OCI-LY3 (cell line): ENCODE results near the gene GLB1L.

Source experiments
- EZH2phosphoT487 ChIP-seq: fragments of 200-600 bp; shearing (Covaris generic); IDR thresholded peaks from 2 replicates; pipeline ENCODE4 v1.6.1; 2018; ENCODE audit warnings: antibody characterized with exemption, mixed run types, low read depth
- TF ChIP-seq, protein P1 (sequence below): fragments of 200-600, 300-600 bp; sonication (generic); IDR thresholded peaks from 2 replicates; pipeline ENCODE4 v1.5.1; 2014; ENCODE audit warnings: antibody characterized with exemption, low read length, low read depth

DNA sequence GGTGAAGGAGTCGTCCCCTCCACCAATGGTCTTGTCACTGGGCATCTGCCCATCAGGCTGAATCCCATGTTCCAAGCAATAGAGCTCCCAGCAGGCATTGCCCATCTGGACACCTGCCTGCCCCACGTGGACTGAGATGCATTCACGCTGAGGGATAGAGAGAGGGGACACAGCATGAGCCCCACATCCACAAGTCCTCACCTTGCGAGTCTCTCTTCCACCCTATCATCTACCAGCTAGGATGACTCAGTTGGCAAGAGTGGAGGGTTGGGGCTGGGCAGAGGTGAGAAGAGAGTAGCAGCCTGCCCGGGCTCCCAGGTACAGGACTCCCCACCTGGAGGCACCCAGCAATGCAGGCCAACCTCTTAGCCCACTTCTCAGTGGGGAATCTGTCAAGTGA, 6.8 kb upstream of the GLB1L start:
- TF ChIP-seq, protein P1, sequence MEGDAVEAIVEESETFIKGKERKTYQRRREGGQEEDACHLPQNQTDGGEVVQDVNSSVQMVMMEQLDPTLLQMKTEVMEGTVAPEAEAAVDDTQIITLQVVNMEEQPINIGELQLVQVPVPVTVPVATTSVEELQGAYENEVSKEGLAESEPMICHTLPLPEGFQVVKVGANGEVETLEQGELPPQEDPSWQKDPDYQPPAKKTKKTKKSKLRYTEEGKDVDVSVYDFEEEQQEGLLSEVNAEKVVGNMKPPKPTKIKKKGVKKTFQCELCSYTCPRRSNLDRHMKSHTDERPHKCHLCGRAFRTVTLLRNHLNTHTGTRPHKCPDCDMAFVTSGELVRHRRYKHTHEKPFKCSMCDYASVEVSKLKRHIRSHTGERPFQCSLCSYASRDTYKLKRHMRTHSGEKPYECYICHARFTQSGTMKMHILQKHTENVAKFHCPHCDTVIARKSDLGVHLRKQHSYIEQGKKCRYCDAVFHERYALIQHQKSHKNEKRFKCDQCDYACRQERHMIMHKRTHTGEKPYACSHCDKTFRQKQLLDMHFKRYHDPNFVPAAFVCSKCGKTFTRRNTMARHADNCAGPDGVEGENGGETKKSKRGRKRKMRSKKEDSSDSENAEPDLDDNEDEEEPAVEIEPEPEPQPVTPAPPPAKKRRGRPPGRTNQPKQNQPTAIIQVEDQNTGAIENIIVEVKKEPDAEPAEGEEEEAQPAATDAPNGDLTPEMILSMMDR = no peak
- no peak for TF ChIP-seq EZH2phosphoT487
